HG02970 (cell line): Measurements from ENCODE around the gene RHEBL1.

Source experiments
- ATAC-seq: cut with Tn5 transposase; IDR thresholded peaks from one replicate; pipeline ENCODE4 v1.9.1; 2021; ENCODE audit warnings: mild to moderate bottlenecking, moderate library complexity, moderate number of reproducible peaks; ENCODE audit not compliant: unreplicated experiment, low FRiP score

The RHEBL1 gene

DNA sequence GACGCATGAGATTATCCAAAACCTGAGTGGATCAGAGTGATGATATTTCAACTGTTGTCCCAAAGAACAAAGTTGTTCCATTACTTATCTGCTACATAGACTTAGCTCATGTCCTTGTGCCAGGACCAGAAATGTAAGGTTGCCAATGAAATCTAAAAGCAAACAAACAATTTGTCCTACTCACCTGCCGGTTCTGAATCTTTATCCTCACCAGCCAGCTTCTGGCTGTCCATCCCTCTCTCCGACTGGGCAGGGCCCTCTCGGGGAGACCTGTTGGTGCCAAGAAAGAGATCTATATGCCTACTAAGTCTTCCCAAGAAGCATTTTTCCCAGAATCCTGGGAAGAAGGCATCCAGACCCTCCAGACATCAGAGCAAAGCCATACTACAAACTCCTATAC lies 14.7 kb downstream of the RHEBL1 start:
- ATAC-seq, result no peak

DNA sequence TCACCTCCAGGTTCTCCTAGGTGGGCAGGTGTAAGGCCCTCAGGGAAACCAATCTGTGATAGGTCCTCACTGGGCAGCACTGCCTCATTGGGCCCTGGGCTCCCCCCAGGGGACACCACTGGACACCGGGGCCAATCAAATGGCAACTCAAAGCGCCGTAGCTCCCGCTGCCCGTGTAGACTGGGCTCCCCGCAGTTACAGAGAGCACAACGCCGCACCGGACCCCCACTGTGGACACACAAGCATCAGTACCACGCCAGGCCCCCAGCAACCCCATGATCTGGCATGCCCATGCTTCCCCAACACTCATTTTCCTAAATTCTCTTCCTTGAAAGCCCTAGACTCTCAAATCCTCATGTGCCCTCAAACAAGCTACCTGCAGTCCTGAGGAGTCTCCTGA lies 15.3 kb downstream of the RHEBL1 start:
- no peak for ATAC-seq

DNA sequence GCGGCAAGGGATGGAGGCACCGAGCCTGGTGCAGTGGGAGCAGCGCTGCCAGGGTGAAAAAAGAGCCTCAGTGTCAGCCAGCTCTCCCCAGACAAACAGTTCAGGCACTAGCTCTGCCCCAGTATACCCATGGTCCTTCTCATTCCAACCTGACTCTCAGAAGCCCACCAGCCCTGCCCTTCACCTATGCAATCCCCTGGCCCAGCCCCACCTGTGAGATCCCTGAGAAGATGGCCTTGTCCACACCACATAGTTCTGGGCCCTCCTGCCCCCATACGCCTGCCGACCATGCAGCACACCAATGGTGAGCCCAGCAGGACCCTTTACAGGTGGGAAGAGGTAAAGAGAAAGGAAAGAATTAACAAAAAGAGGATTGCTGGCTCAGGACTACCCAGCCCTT lies 15.7 kb downstream of the RHEBL1 start:
- ATAC-seq, result no peak

DNA sequence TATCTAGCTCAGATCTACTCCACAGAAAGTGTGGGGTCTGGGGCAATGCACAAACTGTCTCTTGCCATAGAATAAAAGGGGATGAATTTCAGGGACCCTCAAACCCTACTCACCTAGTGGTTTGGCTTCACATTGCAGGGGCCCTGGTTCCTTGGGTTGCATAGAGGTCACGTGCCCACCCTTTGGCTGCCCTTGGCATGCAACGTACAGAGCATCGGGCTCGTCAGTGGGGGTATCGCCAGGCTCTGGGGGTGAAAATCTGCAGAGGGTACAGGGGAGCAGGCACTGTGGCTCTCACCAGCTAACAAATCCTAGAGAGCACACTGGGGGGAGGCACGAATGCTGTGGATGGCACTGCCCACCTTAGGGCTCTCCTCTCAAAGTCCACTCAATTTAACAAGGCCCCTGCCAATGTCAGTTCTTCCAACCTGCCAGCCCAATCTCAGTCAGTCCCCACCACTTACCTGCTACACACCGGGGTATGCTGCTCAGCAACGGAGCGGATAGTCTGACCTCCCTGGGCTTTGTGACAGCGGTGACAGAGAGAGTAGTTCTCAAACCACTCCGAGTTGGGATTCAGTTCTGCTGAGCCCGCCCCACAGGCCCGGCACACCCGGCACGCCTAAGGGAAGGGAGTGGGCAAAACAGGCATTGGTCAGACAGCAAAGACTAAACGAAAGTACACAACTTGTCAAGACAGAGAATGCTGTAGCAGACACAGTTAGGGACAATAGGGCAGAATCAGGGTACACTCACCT lies 17.1 kb downstream of the RHEBL1 start:
- no peak for ATAC-seq

DNA sequence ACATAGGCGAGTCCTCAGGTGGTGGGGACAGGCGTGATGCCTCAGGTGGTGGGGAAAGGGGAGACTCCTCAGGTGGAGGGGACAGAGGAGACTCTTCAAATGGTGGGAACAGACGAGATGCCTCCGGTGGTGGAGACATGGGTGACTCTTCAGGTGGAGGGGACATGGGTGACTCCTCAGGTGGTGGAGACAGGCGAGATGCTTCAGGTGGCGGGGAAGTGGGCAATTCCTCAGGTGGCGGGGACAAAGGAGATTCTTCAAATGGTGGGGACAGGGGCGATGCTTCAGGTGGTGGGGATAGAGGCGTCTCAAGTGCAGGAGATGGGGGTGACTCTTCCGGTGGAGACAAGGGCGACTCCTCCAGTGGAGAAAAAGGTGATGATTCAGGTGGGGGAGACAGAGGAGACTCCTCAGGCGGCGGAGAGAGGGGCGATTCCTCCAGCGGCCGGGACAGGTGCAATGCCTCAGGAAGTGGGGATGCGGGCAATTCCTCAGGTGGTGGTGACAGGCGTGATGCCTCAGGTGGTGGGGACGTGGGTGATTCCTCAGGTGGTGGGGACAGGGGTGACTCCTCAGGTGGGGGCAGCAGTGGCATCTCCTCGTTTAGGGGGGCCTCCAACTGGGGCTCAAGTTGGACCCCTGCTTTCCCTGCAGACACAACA lies 17.9 kb downstream of the RHEBL1 start:
- no peak for ATAC-seq

DNA sequence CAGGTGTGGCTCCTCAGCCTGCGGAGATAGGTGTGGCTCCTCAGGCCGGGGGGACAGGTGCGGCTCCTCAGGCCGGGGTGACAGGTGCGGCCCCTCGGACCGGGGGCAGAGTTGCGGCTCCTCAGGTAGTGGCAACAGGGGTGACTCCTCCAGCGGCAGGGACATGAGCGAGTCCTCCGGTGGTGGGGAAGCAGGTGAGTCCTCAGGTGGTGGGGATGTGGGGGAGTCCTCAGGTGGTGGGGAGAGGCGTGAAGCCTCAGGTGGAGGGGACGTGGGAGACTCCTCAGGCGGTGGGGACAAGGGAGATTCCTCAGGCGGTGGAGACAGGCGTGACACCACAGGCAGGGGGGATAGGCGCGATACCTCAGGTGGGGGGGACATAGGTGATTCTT lies 18.4 kb downstream of the RHEBL1 start:
- ATAC-seq, result no peak

DNA sequence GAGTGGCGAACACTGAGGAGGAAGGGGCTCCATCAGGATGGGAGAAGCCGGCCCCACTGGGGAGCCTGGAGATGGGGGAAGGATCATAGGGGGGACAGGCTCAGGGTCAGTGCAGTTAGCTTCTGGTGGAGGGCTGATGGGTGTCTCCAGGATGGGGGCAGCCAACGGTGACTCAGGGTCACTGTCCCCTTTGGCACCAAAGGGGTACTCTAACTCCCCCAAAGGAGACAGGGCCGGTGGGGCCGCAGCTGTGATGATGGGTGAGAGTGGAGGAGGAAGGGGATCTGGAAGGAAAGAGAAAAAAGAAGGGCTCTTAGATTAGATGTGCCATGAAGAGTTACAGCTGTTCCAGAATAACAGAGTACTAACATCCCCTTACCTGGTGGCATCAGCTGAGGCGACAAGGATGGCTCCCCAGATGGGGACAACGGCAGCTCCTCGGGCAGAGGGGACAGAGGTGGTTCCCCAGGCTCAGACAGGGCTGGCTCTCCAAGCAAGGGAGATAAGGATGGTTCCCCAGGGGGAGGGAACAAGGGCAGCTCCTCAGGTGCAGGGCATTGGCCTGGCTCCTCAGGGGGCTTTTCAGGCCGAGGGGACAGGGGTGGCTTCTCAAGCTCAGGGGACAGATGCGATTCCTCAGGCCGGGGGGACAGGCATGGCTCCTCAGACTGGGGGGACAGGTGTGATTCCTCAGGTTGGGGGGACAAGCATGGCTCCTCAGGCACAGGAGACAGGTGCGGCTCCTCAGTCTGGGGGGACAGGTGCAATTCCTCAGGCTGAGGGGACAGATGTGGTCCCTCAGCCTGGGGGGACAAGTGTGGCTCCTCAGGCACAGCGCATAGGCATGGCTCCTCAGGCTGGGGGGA lies 19.0 kb downstream of the RHEBL1 start:
- ATAC-seq, result no peak

DNA sequence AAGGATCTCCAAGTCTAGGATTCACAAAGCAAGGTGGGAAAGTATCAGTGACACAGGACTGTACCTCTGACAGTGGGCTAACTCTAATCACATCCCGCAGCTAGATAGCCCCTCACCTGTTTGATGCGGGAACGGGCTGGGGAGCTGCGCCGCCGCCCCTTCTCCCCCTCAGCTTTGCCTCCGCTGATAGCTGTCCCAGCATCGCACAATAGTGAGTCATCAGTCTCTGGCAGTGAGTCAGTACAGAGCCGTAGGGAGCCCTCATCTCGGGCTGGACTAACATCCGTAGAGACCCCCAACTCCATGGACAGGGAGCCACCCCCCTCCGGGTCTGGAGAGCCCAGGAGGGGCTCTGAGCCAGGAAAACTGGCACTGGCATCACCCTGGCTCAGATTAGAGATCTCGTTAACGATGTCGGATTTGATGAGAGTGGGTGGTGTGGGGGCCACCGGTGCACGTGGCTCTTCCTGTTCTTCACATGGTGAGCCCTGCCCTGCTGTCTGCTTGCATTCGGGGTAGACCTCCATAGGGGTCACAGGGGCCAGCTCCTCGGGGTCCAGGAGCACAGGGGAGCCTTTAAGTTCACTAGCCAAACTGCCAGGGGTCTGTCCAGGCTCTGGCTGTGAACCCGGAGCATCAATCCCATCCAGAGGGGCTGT lies 20.1 kb downstream of the RHEBL1 start:
- no peak for ATAC-seq

DNA sequence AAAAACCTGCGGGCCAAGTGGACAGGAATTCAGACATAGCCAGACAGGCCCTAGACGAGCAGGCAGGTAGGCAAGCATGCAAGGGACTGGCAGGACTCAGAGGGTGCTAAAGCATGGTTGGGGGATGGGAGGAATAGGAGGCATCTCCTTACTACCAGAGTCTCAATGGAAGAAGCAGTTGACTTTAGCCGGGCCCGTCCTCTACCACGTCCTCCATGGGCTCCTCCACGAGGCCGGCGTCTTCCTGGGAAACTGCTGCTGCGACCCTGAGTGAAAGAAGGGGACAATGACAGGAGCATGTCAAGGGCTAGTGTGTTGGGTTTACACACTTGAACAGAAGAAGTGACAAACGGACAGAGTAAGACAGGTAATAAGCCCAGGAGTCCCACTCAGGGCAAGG lies 20.8 kb downstream of the RHEBL1 start:
- no peak for ATAC-seq

DNA sequence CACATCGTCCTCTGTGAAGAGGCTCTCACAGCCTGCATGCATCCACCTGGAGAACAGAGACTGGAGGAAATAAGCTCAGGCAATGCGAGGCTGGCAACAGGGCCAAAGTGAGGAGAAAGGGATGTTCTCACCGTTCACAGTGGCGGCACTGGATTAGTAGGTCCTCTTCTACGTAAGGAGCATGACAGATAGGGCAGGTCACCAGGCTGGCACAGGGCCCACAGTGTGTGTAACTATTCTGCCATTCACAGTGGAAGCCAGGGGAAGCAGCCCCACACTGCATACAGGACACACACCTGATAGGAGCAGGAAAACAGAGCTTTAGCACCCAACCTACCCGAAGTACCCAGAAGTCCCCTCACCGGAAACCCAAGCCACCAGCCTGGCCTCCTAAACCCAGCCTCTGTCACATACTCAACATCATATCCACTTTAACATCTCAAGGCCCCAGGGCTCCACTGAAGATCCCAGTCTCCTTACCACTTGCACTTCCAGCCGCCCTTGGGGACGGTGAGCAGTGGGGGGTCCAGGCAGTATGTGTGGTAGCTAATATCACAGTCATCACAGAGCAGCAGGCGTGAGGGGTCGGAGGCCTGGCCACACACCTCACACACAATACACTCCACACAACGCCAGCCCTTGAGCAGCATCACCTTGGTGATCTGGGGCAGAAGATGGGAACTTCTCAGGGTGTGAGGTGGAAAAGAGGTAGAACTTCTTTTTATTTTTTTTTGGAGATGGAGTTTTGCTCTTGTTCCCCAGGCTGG lies 23.5 kb downstream of the RHEBL1 start:
- ATAC-seq, result no peak

DNA sequence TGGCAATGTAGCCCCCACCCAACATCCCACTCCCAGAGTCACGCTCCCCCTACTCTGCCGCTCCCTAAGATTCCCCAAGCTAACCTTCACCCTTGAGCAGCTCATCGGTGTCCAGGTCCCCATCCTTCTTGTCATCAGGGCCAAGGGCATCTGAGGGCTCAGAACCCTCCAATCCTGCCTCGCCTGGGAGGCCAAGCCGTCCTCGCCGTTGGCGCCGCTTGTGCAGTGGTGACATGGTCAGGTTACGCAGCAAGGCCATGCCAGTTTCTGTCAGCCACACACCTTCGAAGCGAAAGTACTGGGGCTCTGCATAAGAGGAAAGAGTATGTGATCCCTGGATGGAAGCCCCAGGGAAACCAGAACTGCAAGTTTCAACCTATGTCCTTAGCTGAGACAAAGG lies 25.1 kb downstream of the RHEBL1 start:
- no peak for ATAC-seq

DNA sequence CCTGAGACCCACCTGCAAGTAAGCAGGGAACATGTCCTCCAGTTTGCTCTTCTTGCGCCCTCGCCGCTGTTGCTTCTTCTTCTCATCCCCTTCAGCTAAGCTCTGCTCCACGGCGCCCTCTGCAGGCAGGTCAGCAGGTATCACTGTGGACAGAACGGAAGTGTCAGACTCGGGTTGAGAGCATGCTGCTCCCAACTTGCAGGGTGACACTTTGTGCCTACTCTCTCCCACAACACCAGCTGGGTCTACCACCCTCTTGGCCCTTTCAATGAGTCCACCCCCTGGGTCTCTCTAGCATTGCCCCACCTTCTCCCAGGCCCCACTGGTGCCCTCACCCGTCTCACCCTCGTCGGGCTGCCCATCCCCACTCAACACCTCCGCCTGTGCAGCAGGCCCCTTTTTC lies 25.9 kb downstream of the RHEBL1 start:
- ATAC-seq, result no peak

DNA sequence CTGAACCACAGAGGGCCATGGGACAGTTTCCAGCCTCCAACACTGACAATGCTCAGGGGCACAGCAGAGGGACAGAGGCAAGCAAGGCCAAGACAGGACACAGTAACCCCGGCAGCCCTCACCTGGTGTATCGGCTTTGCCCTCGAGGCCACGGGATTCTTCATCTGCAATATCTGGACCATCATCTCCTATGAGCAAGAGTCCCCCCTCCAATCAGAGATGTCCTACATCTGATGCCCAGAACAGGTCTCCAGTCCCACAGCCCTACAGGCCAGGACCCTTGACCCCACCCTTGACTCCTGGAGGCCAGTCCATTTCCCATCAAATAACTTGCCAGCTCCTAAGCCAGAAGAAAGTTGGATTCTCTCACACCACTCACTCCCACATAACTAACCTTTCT lies 26.5 kb downstream of the RHEBL1 start:
- no peak for ATAC-seq

DNA sequence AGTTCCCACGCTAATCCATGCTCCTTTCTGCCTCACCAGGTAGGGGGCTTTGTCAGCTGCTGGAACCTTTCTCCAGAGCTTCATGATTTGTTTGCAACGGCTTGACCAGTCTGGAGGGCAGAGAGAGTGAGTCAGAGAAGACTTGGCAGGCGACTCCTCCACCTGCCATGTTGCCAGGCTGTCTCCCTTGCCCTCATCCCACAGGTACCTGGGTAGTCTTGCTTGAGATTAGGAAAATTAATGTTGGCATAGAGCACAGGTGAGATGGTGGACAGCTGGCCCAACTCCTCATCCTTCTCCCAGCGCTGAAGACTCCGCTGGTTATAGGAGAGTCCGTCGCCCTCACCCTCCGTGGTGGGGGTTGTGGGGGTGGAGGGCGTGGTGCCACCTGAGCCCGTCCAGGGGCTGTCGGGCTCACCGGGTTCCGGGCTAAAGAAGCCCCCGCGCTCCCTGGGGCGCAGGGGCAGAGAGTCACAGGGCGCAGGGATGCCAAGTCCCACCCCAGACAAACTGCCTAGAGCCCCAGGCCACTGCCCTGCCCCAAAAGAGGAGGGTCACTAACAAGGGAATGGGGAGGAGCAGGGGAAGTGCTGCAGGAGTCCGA lies 27.8 kb downstream of the RHEBL1 start:
- no peak for ATAC-seq

DNA sequence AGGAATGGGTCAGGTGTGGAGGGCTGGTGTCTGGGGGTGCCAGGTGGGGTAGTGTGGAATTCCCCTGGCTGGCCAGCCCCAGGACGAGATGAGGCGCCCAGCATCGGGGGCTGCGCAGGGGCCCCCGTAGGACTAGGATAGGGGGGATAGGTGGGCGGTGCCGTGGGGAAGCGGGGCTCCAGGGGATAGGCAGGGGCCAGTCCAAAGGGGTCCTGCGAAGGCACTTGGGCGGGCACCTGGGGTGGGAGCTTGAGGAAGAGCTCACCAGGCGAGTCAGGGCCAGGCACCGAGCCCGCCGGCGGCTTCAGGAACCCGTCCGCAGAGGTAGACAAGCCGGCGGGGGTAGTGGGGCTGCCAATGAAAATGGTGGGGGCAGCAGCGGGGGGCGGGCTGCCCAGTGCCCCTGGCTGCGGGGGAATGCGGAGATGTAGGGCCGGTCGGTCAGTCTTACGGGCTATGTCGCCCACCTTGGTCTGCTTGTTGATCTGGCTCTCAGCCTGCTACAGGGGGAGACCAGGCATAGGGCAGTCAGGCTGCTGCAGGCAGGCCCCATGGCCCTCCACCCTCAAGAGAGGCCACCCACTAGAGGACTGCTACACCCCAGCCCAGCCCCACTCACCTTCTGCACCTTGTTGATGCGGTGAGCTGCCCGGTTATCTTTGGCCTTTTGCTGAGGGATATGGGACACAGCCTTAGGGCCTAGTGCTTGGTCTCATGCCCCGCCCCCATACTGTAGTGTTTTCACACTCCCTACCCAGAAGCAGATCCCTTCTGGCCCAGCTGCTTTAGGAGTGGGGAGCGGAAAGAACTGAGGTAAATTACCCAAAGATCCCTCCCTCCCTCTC lies 28.5 kb downstream of the RHEBL1 start:
- no peak for ATAC-seq

DNA sequence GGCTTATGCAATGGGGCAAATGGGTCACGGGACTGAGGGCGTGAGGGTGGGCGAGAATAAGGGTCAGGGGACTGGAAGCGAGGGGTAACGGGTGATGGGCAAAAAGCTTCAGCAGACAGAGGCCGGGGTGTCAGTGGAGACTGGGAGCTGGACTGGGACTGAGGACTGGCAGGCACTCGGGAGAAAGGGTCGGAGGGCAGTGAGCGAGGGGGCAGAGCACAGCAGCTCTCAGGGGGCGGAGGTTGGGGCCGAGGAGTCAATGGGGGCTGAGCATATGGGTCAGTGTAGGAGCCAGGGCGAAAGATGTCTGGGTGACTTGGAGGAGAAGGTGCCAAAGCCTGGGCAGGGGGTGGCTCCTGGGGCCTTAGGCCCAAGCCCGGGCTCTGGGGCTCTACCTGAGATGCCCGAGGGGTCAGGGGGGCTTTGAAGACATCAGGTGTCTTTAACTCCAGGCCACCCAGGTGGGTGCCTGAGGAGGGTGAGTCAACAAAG lies 29.4 kb downstream of the RHEBL1 start:
- ATAC-seq, result no peak

DNA sequence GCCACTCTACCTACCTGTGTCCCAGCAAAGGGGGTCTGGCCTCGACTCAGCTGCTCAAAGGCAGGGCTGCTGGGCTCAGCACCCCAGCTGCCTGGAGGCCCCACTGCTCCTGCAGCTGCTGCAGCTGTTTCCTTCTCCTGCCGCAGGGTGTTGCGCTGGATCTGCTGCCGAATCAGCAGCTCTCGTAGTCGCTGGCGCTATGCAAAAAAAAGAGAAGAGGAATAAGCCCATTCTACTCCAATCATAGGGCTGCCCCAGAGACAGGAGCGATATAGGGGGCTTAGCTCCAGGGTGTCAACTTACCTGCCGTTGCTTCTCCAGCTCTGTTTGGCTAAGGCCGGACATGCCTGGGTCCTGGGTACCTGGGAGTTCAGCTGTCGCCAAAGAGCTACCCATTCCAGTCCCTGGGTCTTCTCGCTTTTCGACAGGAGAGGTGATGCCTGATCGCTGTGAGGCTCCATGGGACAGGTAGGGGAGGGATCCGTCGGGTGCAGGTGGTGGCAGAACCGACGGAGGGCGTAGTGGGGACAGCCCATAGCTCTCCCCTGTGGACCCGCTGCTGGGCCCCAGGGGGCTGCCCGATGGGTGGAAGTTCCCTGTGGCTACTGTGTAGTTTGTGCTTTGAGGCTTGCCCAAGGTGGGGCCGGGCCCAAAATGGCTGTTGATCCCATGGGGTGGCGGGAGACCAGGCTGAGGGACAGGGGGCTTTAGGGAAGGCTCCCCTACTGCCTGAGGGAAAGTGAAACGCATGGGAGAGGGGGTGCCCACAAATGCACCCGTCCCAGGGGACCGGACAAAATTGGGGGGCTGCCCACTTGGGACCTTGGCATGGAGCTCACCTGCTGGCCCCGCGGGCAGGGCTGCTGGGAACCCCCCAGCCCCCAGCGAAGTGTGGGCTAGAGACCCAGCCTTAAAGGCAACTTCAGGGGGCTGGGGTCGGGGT lies 30.1 kb downstream of the RHEBL1 start:
- no peak for ATAC-seq
